ENCODE results near the gene BABAM2. TPM values are rescaled to one million over a fixed set of nuclear protein-coding genes. Genes with fewer than 3 reads are reported as not detected.

The BABAM2 gene
- total and polyA plus RNA-seq, 11 donors = 22.2 to 75.1 (median 62.5) TPM

DNA sequence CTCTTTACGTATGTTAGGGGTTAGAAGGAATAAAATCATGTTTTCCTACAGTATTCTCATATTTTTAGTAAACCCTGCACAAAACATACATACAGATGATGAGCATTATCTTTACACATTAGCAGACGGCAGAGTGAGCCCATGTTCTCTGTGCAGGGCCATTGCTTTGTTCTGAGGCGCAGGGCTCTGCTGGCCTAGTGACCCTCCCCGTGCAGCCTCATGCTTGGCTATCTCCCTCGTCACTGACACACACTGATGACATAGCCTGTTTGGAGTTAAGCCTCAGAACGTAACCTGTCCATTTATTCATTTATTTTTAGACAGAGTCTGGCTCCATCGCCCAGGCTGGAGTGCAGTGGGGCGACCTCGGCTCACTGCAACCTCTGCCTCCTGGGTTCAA lies 386.3 kb downstream of the BABAM2 start:
- peak; percentile 81 to 95 (median 88) for ATAC-seq
- intact Hi-C loops (cut with DNase I) = loop anchor here in 5 of 10 donors (5.0 to 10.0 kb wide), 2 partner anchors 115 to 118 kb away; partner anchors contain the start of gene FOSL2 (in 5 of the 5)
- H3K9me3 ChIP-seq = no peaks in the 10 kb centered on the region
- no peak overlapping the region for H3K4me3 ChIP-seq
- H3K36me3 ChIP-seq = no peaks in the 10 kb centered on the region
- peak in 3 of 5 donors; percentile 32 to 73 (median 49) for DNase-seq
- H3K27ac ChIP-seq = peak overlapping the region in 6 of 12 donors; percentile 0 to 75 (median 56)
- H3K4me1 ChIP-seq = peaks cover 0 to 41% (median 20%) of the 10 kb centered on the region in 12 donors
- H3K27me3 ChIP-seq = no peaks in the 10 kb centered on the region
- TF ChIP-seq POLR2A (IDR thresholded peaks at IDR 0.05) = peak in 1 of 2 donors; percentile 17
- TF ChIP-seq, protein P1, sequence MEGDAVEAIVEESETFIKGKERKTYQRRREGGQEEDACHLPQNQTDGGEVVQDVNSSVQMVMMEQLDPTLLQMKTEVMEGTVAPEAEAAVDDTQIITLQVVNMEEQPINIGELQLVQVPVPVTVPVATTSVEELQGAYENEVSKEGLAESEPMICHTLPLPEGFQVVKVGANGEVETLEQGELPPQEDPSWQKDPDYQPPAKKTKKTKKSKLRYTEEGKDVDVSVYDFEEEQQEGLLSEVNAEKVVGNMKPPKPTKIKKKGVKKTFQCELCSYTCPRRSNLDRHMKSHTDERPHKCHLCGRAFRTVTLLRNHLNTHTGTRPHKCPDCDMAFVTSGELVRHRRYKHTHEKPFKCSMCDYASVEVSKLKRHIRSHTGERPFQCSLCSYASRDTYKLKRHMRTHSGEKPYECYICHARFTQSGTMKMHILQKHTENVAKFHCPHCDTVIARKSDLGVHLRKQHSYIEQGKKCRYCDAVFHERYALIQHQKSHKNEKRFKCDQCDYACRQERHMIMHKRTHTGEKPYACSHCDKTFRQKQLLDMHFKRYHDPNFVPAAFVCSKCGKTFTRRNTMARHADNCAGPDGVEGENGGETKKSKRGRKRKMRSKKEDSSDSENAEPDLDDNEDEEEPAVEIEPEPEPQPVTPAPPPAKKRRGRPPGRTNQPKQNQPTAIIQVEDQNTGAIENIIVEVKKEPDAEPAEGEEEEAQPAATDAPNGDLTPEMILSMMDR (IDR thresholded peaks at IDR 0.05) = no peak
- 64 to 71% (median 66%) methylated on average over 9 of the region's 9 CpGs for WGBS, 4 donors

DNA sequence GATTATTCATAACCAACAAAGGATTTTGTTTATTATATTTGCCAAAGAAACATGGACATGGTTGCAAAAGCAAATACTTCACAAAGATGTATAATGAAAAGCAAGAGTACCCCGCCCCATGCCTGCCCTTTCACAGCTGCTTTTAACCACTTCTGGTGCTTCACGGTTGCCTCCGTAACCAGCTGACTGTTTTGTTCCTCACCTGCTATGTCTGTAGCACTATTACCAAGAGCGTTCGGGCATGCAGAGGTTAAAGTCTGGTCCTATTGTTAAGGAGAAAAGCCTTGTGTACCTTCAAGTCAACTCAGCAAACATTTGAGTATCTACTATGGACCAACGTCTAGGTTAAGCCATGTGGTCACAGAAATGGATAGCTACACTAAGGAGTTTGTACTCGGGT lies 386.9 kb downstream of the BABAM2 start:
- WGBS, 4 donors = 93 to 96% (median 96%) methylated on average over 7 of the region's 7 CpGs
- H3K4me1 ChIP-seq = peaks cover 0 to 35% (median 18%) of the 10 kb centered on the region in 12 donors
- no peak overlapping the region for H3K27ac ChIP-seq
- intact Hi-C loops (cut with DNase I) = loop anchor here in 5 of 10 donors (5.0 to 10.0 kb wide), 2 partner anchors 115 to 117 kb away; partner anchors contain the start of gene FOSL2 (in 5 of the 5)
- no peaks in the 10 kb centered on the region for H3K9me3 ChIP-seq
- H3K36me3 ChIP-seq = no peaks in the 10 kb centered on the region
- H3K27me3 ChIP-seq = no peaks in the 10 kb centered on the region
- ATAC-seq (no peak), DNase-seq (no peak)
- no peak for TF ChIP-seq POLR2A (IDR thresholded peaks at IDR 0.05)
- TF ChIP-seq, protein P1 (IDR thresholded peaks at IDR 0.05) = no peak
- no peak overlapping the region for H3K4me3 ChIP-seq

DNA sequence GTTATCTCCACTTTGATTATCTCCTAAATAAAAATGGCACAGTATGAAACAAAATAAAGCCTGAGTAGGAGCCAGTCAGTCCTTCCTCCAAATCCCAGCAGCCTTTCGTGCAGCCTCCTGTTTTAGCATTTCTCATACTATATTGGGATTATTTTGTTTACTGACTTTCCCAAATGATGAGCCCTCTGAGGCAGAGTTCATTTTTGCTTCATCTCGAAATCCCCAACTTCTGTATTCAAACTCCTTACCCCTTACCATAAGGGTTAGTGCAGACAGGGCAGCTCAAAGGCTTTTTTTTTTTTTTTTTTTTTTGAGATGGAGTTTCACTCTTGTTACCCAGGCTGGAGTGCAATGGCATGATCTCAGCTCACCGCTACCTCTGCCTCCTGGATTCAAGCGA lies 388.8 kb downstream of the BABAM2 start:
- Histone ChIP-seq H3K4me3 (no peak overlapping the region), H3K4me1 (peaks cover 0 to 25% (median 17%) of the 10 kb centered on the region in 12 donors), H3K9me3 (no peaks in the 10 kb centered on the region), H3K36me3 (no peaks in the 10 kb centered on the region), H3K27me3 (no peaks in the 10 kb centered on the region), H3K27ac (no peak overlapping the region)
- ATAC-seq (no peak), DNase-seq (no peak)
- 87 to 92% (median 90%) methylated on average over 4 of the region's 4 CpGs for WGBS, 4 donors
- intact Hi-C loops (cut with DNase I) = loop anchor here in 5 of 10 donors (5.0 to 10.0 kb wide), 2 partner anchors 113 to 115 kb away; partner anchors contain the start of gene FOSL2 (in 5 of the 5)
- TF ChIP-seq POLR2A (IDR thresholded peaks at IDR 0.05) = no peak
- TF ChIP-seq, protein P1 (IDR thresholded peaks at IDR 0.05) = no peak

DNA sequence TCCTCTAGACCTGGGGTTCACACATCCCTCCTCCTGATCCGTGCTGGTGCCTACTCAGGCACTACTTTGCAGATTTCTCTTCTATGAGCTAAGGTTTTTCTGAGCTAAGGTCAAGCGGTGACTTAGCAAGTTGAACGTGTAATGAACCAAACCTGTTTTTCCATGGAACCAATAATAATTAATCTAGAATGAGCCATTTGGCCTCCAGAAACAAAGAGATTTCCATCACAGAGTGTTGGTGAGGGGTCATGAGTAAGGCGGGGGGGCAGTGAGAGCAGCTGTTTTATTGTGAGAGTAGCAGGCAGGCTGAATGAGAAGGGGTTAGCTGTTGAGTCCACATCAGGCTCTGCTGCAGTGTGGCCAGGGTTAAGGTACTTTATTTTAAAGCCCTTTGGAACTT lies 390.1 kb downstream of the BABAM2 start:
- H3K27ac ChIP-seq = no peak overlapping the region
- H3K4me1 ChIP-seq = peaks cover 0 to 13% (median 10%) of the 10 kb centered on the region in 12 donors
- no peak overlapping the region for H3K4me3 ChIP-seq
- H3K27me3 ChIP-seq = no peaks in the 10 kb centered on the region
- DNase-seq (no peak), ATAC-seq (no peak)
- 96 to 99% (median 97%) methylated on average over 4 of the region's 4 CpGs for WGBS, 4 donors
- intact Hi-C loops (cut with DNase I) = no loop called here
- H3K36me3 ChIP-seq = no peaks in the 10 kb centered on the region
- H3K9me3 ChIP-seq = no peaks in the 10 kb centered on the region
- TF ChIP-seq, protein P1 (IDR thresholded peaks at IDR 0.05) = no peak
- TF ChIP-seq POLR2A (IDR thresholded peaks at IDR 0.05) = no peak

All from heart left ventricle (tissue), 16 donors.